HL-60 (cell line): ENCODE measurements around the gene LDLR.
"Not testable (repeated sequence)": the region's sequence is repeated elsewhere in the genome, so short reads cannot be mapped to it uniquely, and the experiment has no call there.

Experiments
- DNase-seq, 2 experiments: peaks; one replicate each; pipeline ENCODE4 v3.0.0-alpha.2; 2010 to 2020; ENCODE audit warnings: low read depth in 1 of 2, low spot score in 1 of 2
- H3K27ac ChIP-seq: fragments of 250-450 bp; sonication (Bioruptor Pico); replicated peaks from 2 replicates; pipeline ENCODE4 v1.5.1; 2020; ENCODE audit warnings: mild to moderate bottlenecking, moderate library complexity
- H3K27me3 ChIP-seq: fragments of 250-450 bp; sonication (Bioruptor Pico); 2 replicates; pipeline ENCODE4 v1.5.1; 2021; ENCODE audit warnings: mild to moderate bottlenecking, moderate library complexity; ENCODE audit not compliant: insufficient read depth, poor library complexity, severe bottlenecking
- H3K4me3 ChIP-seq: replicated peaks from 2 replicates; pipeline ENCODE4 v1.5.1; 2011; ENCODE audit warnings: mild to moderate bottlenecking, control low read depth, low read length; ENCODE audit not compliant: insufficient read depth
- CTCF ChIP-seq: IDR thresholded peaks from one replicate; pipeline ENCODE4 v1.5.1; 2011; ENCODE audit warnings: low read length, control low read depth, inconsistent platforms; ENCODE audit not compliant: insufficient read depth
- GABPA ChIP-seq: IDR thresholded peaks from 2 replicates; pipeline ENCODE4 v1.6.1; 2012; ENCODE audit warnings: low read depth
- POLR2AphosphoS5 ChIP-seq: IDR thresholded peaks from 2 replicates; pipeline ENCODE4 v1.6.1; 2012; ENCODE audit warnings: low read depth
- REST ChIP-seq: IDR thresholded peaks from 2 replicates; pipeline ENCODE4 v1.6.1; 2012; ENCODE audit warnings: low read depth; ENCODE audit not compliant: insufficient replicate concordance
- SPI1 ChIP-seq: IDR thresholded peaks from 2 replicates; pipeline ENCODE4 v1.6.1; 2012; ENCODE audit warnings: low read depth, mild to moderate bottlenecking, borderline replicate concordance

LDLR gene

GRCh38 chr19:11093689-11094238 lies 4.5 kb downstream of the LDLR start:
- DNase-seq: no peak
- peak overlapping the region; percentile 90 for H3K27ac ChIP-seq
- H3K27me3 ChIP-seq: no peaks in the 10 kb centered on the region
- TF ChIP-seq CTCF (no peak), POLR2AphosphoS5 (no peak), REST (no peak), GABPA (no peak), SPI1 (no peak)
- no peak overlapping the region for H3K4me3 ChIP-seq

GRCh38 chr19:11094520-11094894 lies 5.2 kb downstream of the LDLR start:
- Histone ChIP-seq H3K27ac (peak overlapping the region; percentile 17), H3K27me3 (no peaks in the 10 kb centered on the region), H3K4me3 (no peak overlapping the region)
- DNase-seq: no peak
- TF ChIP-seq SPI1 (no peak), GABPA (no peak), CTCF (no peak), POLR2AphosphoS5 (no peak)

GRCh38 chr19:11096210-11096841 lies 7.1 kb downstream of the LDLR start:
- H3K4me3 ChIP-seq: no peak overlapping the region
- TF ChIP-seq GABPA (no peak), POLR2AphosphoS5 (no peak), SPI1 (no peak; the same call in 1 of the 2 replicates), CTCF (no peak), REST (no peak)
- peak overlapping the region; percentile 30 for H3K27ac ChIP-seq
- no peak for DNase-seq
- no peaks in the 10 kb centered on the region for H3K27me3 ChIP-seq

GRCh38 chr19:11097367-11097766 lies 8.1 kb downstream of the LDLR start:
- H3K27me3 ChIP-seq, H3K4me3 ChIP-seq, H3K27ac ChIP-seq, DNase-seq: not testable (repeated sequence)
